Measurements from ENCODE around the gene PIP5KL1.

The PIP5KL1 gene

GRCh38 chr9:127871531-127871930 is 59.0 kb downstream of the PIP5KL1 start:
- TF ChIP-seq TAF1 (IDR thresholded peaks at IDR 0.05; ENCODE audit: low read depth) (no peak), CREB1 (IDR thresholded peaks at IDR 0.05; ENCODE audit: low read depth) (no peak), ZBTB7A (IDR thresholded peaks at IDR 0.05; ENCODE audit: low read depth) (no peak), CEBPB (IDR thresholded peaks at IDR 0.05) (no peak), TCF12 (IDR thresholded peaks at IDR 0.05; ENCODE audit: low read depth) (no peak), MAX (IDR thresholded peaks at IDR 0.05) (no peak), RAD21 (IDR thresholded peaks at IDR 0.05; ENCODE audit: low read depth) (no peak), USF1 (IDR thresholded peaks at IDR 0.05) (no peak), FOXM1 (IDR thresholded peaks at IDR 0.05; ENCODE audit: borderline replicate concordance, low read depth) (no peak), YY1 (IDR thresholded peaks at IDR 0.05; ENCODE audit: low read depth) (no peak), NFIC (IDR thresholded peaks at IDR 0.05) (no peak)

GRCh38 chr9:127870887-127871286 is 59.7 kb downstream of the PIP5KL1 start:
- TF ChIP-seq TEAD4 (IDR thresholded peaks at IDR 0.05), result no peak
- TF ChIP-seq RAD21 (IDR thresholded peaks at IDR 0.05; ENCODE audit: low read depth), result no peak
- no peak for TF ChIP-seq CREB1 (IDR thresholded peaks at IDR 0.05; ENCODE audit: low read depth)
- no peak for TF ChIP-seq CEBPB (IDR thresholded peaks at IDR 0.05)
- no peak for TF ChIP-seq EGR1 (IDR thresholded peaks at IDR 0.05)
